HG03039 (cell line): Measurements from ENCODE around the gene MOXD1.

Experiments used
- ATAC-seq: cut with Tn5 transposase; IDR thresholded peaks from one replicate; pipeline ENCODE4 v1.9.1; 2021; ENCODE audit warnings: mild to moderate bottlenecking, moderate library complexity; ENCODE audit not compliant: unreplicated experiment

Gene MOXD1

GRCh38 chr6:132246632-132247270 is 154.5 kb downstream of the MOXD1 start:
- ATAC-seq = no peak

GRCh38 chr6:132246120-132246617 is 155.1 kb downstream of the MOXD1 start:
- no peak for ATAC-seq
